GM12875 (cell line): ENCODE measurements around the gene PARP12.

ENCODE experiments used
- H3K4me3 ChIP-seq: one replicate; pipeline ENCODE4 v1.5.1; 2011; ENCODE audit warnings: low read depth, low read length, control low read depth
- TF ChIP-seq, protein P1 (sequence below): IDR thresholded peaks from 2 replicates; pipeline ENCODE4 v1.5.1; 2011; ENCODE audit warnings: low read depth, mild to moderate bottlenecking, control low read depth, inconsistent platforms, low read length, moderate library complexity, borderline replicate concordance; ENCODE audit not compliant: insufficient read depth

PARP12 gene

DNA sequence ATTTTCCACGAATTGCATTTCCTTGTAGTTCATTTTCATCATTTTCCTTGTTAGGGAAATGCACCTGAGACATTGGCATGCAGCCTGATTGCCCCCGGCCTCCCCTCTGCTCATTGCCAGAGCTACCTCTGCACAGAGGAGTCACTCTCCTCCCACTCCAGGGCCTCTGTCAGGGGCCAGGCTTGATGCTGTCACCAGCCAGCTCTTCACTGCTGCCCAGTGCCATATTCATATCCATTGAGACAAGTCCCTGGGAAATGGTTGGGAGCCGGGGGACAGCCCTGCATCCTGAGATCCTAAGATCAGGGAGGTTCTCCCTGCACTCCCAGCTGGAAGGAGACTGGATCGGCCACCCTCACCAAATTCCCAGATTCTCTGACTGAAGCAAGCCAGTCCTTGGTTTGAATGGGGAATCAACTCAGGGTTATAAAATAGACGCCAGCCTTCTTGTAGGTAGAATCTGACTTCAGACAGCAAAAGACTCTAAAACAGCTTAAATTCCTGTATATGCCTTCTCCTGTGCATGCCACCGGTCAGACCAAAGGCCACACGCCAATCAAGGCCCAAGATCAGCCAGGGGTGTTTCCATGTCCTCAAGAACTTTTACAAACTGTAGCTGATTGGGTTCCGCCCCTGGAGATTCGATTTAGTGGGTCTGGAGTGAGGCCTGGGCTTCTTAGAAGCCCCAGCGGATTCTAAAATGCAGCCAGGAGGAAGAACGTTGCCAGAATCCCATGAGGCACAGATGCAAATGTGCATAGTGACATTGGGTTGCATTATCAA, 86.5 kb downstream of the PARP12 start:
- TF ChIP-seq, protein P1, sequence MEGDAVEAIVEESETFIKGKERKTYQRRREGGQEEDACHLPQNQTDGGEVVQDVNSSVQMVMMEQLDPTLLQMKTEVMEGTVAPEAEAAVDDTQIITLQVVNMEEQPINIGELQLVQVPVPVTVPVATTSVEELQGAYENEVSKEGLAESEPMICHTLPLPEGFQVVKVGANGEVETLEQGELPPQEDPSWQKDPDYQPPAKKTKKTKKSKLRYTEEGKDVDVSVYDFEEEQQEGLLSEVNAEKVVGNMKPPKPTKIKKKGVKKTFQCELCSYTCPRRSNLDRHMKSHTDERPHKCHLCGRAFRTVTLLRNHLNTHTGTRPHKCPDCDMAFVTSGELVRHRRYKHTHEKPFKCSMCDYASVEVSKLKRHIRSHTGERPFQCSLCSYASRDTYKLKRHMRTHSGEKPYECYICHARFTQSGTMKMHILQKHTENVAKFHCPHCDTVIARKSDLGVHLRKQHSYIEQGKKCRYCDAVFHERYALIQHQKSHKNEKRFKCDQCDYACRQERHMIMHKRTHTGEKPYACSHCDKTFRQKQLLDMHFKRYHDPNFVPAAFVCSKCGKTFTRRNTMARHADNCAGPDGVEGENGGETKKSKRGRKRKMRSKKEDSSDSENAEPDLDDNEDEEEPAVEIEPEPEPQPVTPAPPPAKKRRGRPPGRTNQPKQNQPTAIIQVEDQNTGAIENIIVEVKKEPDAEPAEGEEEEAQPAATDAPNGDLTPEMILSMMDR, result no peak

DNA sequence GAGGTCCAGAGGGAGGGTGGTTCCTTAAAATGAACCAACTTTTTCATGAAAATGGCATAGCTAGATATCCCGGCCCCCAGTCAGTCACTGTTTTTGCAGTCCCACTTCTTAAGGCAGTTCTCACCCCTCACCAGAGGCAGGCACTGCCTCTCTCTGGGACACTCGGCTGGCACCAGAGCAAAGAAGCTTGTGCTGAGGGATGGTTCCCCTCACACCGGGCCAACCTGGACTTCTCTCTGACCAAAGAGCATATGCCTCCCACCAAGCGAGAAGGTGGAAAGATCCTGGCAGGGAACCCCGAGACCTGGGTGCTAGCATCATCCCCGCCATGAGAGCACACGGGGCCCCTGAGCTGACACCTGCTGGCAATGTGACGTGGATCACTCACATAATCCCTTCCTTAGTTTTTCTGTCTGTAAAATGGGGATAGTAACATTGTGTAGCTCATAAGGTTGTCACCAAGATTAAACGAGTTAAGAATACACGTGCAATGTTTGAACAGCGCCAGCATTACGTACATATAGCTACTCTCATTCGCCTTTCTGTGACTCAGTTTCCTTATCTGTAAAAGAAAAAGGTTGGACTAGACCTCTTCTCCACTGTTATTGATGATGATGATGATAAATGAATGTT, 88.5 kb downstream of the PARP12 start:
- TF ChIP-seq, protein P1, result no peak

More for the DNA sequence above, 86.5 kb downstream of the PARP12 start:
- H3K4me3 ChIP-seq, result no peak overlapping the region

More for the DNA sequence above, 88.5 kb downstream of the PARP12 start:
- H3K4me3 ChIP-seq, result no peak overlapping the region
